Measurements from ENCODE around the gene TOMM22.

The TOMM22 gene

DNA sequence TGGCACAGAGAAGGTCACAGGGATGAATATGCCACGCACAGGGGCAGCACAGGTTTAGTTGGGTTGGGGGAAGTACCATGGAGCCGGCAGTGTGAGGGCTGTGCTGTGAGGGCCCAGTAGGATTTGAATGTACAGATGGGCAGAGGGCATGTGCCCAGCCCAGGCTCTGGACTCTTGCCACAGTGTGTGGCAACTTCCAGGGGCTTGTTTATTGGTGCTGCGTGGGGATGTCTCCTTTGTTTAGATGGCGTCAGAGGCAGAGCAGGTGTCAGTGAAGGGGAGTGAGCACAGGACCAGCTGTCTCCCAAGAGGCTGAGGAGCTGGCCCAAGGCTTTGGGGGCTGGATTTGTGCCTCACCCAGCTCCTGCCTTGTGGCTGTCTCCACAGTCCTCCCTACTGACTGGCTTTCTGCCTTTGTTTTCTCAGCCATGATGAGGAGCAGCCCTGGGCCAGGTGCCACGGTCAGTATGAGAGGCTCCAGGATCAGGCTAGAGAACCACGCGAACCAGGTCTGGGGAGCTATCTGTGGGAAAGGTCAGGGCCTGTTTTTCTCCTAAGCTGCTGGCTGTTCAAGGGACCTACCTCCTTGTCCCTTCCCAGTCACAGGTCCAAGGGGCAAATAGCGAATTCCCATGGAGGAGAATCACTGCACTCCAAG, 52.1 kb downstream of the TOMM22 start:
- no peak for DNase-seq (ENCODE audit: low read depth in 3 of 3)

DNA sequence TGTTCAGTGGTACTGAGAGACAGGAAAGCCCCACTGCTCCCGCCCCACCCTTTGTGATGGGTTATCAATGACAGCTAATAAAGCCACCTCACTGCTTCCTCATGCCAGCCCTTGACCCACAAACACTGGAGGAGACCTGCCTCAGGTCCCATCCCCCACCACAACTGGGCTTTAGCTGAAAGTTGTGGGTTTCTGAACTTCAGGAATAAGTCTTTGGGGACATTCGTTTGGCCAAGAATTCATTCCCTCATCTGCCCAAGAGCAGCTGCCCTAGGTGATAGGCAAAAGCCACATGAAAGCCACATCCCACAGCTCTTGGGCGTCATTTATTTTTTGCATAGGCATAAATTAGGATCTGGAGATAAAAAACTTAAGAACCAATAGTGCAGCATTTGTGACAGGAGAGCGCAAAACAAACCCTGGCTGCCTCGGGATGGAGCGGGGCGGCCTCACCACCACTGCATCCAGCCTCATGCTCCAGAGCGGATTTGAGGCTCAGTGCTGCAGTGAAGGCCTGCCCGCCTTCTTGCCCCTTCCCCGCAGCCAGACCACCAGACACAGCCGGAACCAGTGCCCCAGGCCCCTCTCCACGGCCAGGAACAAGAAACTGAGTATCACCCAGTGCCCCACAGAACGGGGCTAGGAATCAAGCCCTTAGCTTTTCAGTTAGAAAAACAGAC, 52.8 kb downstream of the TOMM22 start:
- no peak for DNase-seq (ENCODE audit: low read depth in 3 of 3)
